GM23248 (cell line): Measurements from ENCODE around the gene DMKN. TPM values are rescaled to one million over a fixed set of nuclear protein-coding genes. Genes with fewer than 3 reads are reported as not detected.

Source experiments
- DNase-seq: peaks from one replicate; pipeline ENCODE4 v3.0.0-alpha.2; 2015
- H2AFZ ChIP-seq: fragments of 200-600 bp; sonication (generic); 2 replicates; pipeline ENCODE4 v1.6.1; 2016; ENCODE audit warnings: antibody characterized with exemption
- H3F3A ChIP-seq: fragments of 200-600 bp; sonication (generic); 2 replicates; pipeline ENCODE4 v1.6.1; 2016; ENCODE audit warnings: mild to moderate bottlenecking, antibody characterized with exemption, mixed run types; ENCODE audit not compliant: insufficient read depth
- H3K27ac ChIP-seq: fragments of 200-600 bp; sonication (generic); 2 replicates; pipeline ENCODE4 v1.5.1; 2016; ENCODE audit warnings: mild to moderate bottlenecking
- H3K27me3 ChIP-seq: fragments of 200-600 bp; sonication (generic); replicated peaks from 2 replicates; pipeline ENCODE4 v1.6.1; 2016; ENCODE audit warnings: mild to moderate bottlenecking; ENCODE audit not compliant: insufficient read depth
- H3K36me3 ChIP-seq: fragments of 200-600 bp; sonication (generic); 2 replicates; pipeline ENCODE4 v1.6.1; 2016; ENCODE audit warnings: low read depth, mild to moderate bottlenecking
- H3K4me1 ChIP-seq: fragments of 200-600 bp; sonication (generic); 2 replicates; pipeline ENCODE4 v1.6.1; 2016; ENCODE audit warnings: mild to moderate bottlenecking; ENCODE audit not compliant: insufficient read depth
- H3K4me2 ChIP-seq: fragments of 200-600 bp; sonication (generic); one replicate; pipeline ENCODE4 v1.6.1; 2016; ENCODE audit warnings: mild to moderate bottlenecking; ENCODE audit not compliant: unreplicated experiment
- H3K4me3 ChIP-seq: fragments of 200-600 bp; sonication (generic); 2 replicates; pipeline ENCODE4 v1.5.1; 2016; ENCODE audit warnings: mild to moderate bottlenecking
- H3K79me2 ChIP-seq: fragments of 200-600 bp; sonication (generic); 2 replicates; pipeline ENCODE4 v1.6.1; 2016; ENCODE audit warnings: mild to moderate bottlenecking; ENCODE audit not compliant: insufficient read depth
- H3K9ac ChIP-seq: fragments of 200-600 bp; sonication (generic); 2 replicates; pipeline ENCODE4 v1.6.1; 2016; ENCODE audit warnings: mild to moderate bottlenecking
- H3K9me2 ChIP-seq: fragments of 200-600 bp; sonication (generic); 2 replicates; pipeline ENCODE4 v1.6.1; 2016; ENCODE audit warnings: mixed run types, mild to moderate bottlenecking, moderate library complexity; ENCODE audit not compliant: insufficient read depth
- H3K9me3 ChIP-seq: fragments of 200-600 bp; sonication (generic); one replicate; pipeline ENCODE4 v1.6.1; 2017; ENCODE audit warnings: low read depth
- H4K20me1 ChIP-seq: fragments of 200-600 bp; sonication (generic); 2 replicates; pipeline ENCODE4 v1.6.0; 2016; ENCODE audit not compliant: insufficient read depth
- EZH2 ChIP-seq: fragments of 200-600 bp; sonication (generic); IDR thresholded peaks from 2 replicates; pipeline ENCODE4 v1.6.1; 2018; ENCODE audit warnings: antibody characterized with exemption, mild to moderate bottlenecking; ENCODE audit not compliant: insufficient read depth, poor library complexity, severe bottlenecking
- EZH2phosphoT487 ChIP-seq: fragments of 200-600 bp; sonication (generic); IDR thresholded peaks from 2 replicates; pipeline ENCODE4 v1.6.1; 2018; ENCODE audit warnings: antibody characterized with exemption, moderate library complexity, mild to moderate bottlenecking, low read depth; ENCODE audit not compliant: insufficient read depth
- WGBS, 2 experiments: methylation state at CpG; one replicate each; pipeline ENCODE4 v1.1.6; 2015 to 2017; ENCODE audit warnings: low lambda C conversion rate in 2 of 2, low coverage in 1 of 2; ENCODE audit errors: missing lambda C conversion rate in 2 of 2; 5-methylcytosine and 5-hydroxymethylcytosine counted together
- in situ Hi-C: fragments of 300-500 bp; cut with MboI; formaldehyde crosslinking; loops from 2 replicates; pipeline ENCODE4 v1.15.0; 2020
- polyA plus RNA-seq: library from polyadenylated mRNA; unstranded; fragments of >200 nt; fragmentation: Nextera tagmentation; extraction: Ambion mirVana; gene quantifications from 2 replicates; pipeline ENCODE4 v1.2.1, GENCODE V29; 2016
- total RNA-seq: library from RNA; depleted of rRNA; stranded (reverse); fragments of >200 nt; shearing (Covaris generic); gene quantifications from 2 replicates; pipeline ENCODE4 v1.2.3, GENCODE V29; 2014

DMKN gene
- total and polyA plus RNA-seq, 2 experiments from 2014 or later: 25.4 to 34.5 TPM

DNA sequence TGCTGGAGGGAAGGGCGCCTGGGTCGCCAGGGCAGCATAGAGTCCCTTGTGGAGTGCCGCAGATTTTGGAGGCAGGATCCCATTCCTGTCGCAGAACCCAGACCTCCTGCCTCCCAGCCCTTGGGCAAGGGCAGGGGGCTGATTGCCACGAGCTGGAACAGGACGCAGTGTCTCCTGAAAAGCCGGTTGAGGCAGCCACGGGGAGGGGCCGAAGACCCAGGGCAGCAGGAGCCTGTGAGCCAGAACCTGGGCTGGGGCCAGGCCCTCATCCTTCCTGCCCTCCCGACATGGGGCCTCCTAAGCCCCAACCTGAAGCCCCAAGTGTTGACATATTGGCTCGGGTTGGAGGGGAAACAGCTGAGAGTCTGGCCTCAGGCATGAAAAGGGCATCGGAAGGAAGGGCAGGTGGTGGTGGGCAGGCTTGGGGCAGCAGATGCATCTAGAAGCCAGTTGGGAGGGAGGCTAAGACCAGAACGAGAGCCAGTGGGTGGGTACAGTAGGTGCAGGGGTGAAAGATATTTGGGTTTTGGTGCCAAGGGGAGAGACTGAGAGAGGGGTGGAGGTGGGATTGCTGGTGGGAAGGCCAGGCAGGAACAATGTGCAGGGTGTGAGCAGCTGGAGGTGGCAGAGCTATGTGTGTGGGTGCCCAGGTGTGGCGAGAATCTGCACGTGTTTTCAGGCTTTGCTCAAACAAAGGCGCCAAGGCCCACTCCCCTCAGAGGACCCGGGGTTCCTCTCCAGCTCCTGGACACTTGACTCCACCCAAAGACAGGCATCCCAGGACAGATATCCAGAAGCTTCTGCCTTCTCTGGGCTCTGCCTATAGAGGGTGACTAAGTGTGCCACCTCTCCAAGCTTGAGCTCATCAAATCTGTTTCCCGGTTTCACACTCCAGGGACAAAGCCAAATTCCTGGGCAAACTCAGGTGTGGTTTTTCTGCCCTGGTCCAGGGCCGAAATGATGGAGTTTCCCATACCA is 16.1 kb upstream of the DMKN start:
- 58 to 60% methylated on average over 18 to 19 of the region's 19 CpGs for WGBS, 2 experiments
- H3K9me2 ChIP-seq: no peaks in the 10 kb centered on the region
- TF ChIP-seq EZH2phosphoT487 (no peak), EZH2 (no peak)
- H3K9ac ChIP-seq: no peak overlapping the region
- no peak for DNase-seq
- H3K4me3 ChIP-seq: no peak overlapping the region
- no peaks in the 10 kb centered on the region; the same call in 1 of the 2 replicates for H3F3A ChIP-seq
- no peak overlapping the region for H2AFZ ChIP-seq
- no peaks in the 10 kb centered on the region for H4K20me1 ChIP-seq
- no peak overlapping the region for H3K27ac ChIP-seq
- in situ Hi-C loops: no loop called here
- H3K27me3 ChIP-seq: no peaks in the 10 kb centered on the region
- H3K4me2 ChIP-seq: no peak overlapping the region
- H3K79me2 ChIP-seq: no peaks in the 10 kb centered on the region
- no peaks in the 10 kb centered on the region for H3K9me3 ChIP-seq
- no peaks in the 10 kb centered on the region for H3K36me3 ChIP-seq
- peaks cover 8% of the 10 kb centered on the region for H3K4me1 ChIP-seq

DNA sequence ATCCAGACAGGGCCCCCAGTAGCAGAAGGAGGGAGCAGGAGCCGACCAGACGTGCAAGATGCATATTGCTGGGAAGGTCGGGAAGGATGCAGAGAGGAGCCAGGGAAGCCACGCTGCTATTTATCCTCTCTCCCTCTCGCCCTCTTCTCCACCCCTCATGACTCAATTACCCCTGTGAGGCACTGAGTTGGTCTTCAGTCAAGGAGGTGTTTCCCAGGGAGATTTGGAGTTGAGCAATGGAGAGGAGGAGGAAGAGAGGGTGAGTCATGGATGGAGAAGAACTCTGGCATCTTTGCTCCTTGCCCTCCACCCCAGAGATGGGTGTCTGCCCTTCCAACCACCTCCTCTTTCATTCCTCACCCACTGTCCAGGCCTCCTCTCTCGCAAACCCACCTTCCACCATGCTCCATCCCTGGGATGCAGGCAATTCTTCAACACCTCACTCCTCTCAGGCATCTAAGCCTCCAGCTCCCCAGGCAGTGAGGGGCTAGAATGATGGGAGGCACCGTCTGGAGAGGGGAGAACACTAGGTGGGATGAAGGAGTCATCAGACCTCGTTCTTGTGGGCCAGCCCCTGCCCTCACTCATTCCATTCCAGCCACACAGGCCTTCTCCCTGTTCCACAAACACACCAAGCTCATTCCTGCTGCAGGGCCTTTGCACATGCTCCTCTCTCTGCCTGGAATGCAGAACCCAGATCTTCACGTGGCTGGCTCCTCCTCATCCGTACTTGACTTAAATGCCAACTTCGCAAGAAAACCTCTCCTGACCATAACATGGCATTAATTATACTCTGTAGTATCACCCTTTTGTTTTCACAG is 15.0 kb upstream of the DMKN start, which contains the start of gene SBSN:
Gene SBSN, minus strand, starts transcription at position 94 of the 821 bp plus-strand sequence. Its CDS starts 30 bp downstream, at position 64.
- H3F3A ChIP-seq: no peaks in the 10 kb centered on the region; the same call in 1 of the 2 replicates
- H3K27me3 ChIP-seq: no peaks in the 10 kb centered on the region
- no peak within 1 kb of the TSS for H3K4me2 ChIP-seq

DNA sequence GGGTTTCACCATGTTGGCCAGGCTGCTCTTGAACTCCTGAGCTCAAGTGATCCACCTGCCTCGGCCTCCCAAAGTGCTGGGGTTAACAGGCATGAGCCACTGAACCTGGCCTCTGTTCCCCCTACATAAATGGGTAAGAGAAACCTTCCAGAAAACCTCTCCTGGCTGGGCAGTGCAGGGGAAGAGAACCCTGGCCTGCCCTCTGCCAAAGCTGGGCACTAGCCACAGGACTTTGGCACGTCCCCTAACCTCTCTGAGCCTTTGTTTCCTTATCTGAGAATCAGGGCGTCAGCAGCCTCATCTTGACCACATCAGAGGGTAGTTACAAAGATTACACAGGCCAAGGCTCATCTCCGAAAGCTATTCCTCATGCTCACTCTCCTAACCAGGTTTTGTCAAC is 12.4 kb upstream of the DMKN start:
- DNase-seq: no peak
- 83 to 91% methylated on average over 4 of the region's 4 CpGs for WGBS, 2 experiments
- in situ Hi-C loops: no loop called here
- H3K4me3 ChIP-seq: no peak overlapping the region
- no peak overlapping the region for H3K9ac ChIP-seq
- no peak for TF ChIP-seq EZH2phosphoT487
- TF ChIP-seq EZH2: no peak
- no peaks in the 10 kb centered on the region for H3K36me3 ChIP-seq
- H3K9me2 ChIP-seq: no peaks in the 10 kb centered on the region
- no peak overlapping the region for H3K4me2 ChIP-seq
- no peaks in the 10 kb centered on the region; the same call in 1 of the 2 replicates for H3F3A ChIP-seq
- no peak overlapping the region for H3K27ac ChIP-seq
- H3K27me3 ChIP-seq: no peaks in the 10 kb centered on the region
- no peaks in the 10 kb centered on the region for H3K79me2 ChIP-seq
- no peak overlapping the region for H2AFZ ChIP-seq
- H4K20me1 ChIP-seq: no peaks in the 10 kb centered on the region
- H3K4me1 ChIP-seq: peaks cover 8% of the 10 kb centered on the region
- H3K9me3 ChIP-seq: no peaks in the 10 kb centered on the region

More for the DNA sequence above, 15.0 kb upstream of the DMKN start, which contains the start of gene SBSN:
- Histone ChIP-seq H3K9me2 (no peaks in the 10 kb centered on the region), H3K4me3 (no peak within 1 kb of the TSS), H3K27ac (peak within 1 kb of the TSS; percentile 33), H4K20me1 (no peaks in the 10 kb centered on the region), H3K79me2 (no peaks in the 10 kb centered on the region), H2AFZ (no peak within 1 kb of the TSS), H3K9me3 (no peaks in the 10 kb centered on the region), H3K9ac (no peak within 1 kb of the TSS), H3K4me1 (peaks cover 8% of the 10 kb centered on the region), H3K36me3 (no peaks in the 10 kb centered on the region)
- TF ChIP-seq EZH2: no peak
- TF ChIP-seq EZH2phosphoT487: no peak
- in situ Hi-C loops: no loop called here
- WGBS, 2 experiments: 53 to 58% methylated on average over 11 of the region's 11 CpGs
- DNase-seq: peak; percentile 94

DNA sequence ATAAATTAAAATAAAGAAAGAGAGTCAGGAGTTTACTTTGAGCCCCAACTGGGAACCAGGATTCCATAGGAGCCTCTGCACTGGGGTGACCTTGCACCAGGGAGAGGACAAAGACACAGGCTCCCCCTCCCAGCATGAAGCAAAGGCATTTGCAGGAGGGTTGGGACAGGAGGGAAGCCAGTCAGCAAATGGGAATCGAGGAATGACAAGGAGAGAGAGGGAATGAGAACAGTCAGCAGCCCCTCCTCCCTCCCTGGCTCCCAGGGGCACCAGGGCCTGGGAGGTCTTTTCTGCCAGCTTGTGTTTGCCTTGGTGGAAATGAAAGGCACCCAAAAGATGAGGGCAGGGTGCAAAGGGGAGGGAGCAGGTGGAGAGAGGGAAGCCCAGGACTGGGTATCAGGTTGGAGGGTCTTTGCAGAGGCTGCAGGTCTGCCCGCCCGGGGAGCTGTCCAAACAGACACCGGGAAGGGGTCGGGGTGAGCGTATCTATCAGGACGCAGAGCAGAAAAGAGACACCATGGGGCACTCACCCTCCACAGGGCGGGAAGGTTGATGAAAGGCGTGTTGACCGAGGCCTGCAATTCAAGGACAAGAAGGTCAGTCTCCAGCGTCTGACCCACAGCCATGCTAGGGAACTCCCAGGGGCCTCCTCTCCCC is 10.9 kb upstream of the DMKN start:
- Histone ChIP-seq H3F3A (peaks cover 5% of the 10 kb centered on the region), H3K79me2 (no peaks in the 10 kb centered on the region), H3K27ac (no peak overlapping the region), H3K27me3 (no peaks in the 10 kb centered on the region), H3K4me3 (no peak overlapping the region), H4K20me1 (no peaks in the 10 kb centered on the region), H2AFZ (no peak overlapping the region), H3K9me3 (no peaks in the 10 kb centered on the region), H3K4me2 (no peak overlapping the region), H3K9ac (no peak overlapping the region), H3K36me3 (no peaks in the 10 kb centered on the region), H3K9me2 (no peaks in the 10 kb centered on the region), H3K4me1 (peaks cover 11% of the 10 kb centered on the region)
- 52 to 53% methylated on average over 11 of the region's 11 CpGs for WGBS, 2 experiments
- TF ChIP-seq EZH2phosphoT487: no peak
- TF ChIP-seq EZH2: no peak
- DNase-seq: no peak
- in situ Hi-C loops: no loop called here
